Cardiac muscle cell (in vitro differentiated cells and primary cell): Measurements from ENCODE around the gene LYST. TPM values are rescaled to one million over a fixed set of nuclear protein-coding genes. Genes with fewer than 3 reads are reported as not detected.

Experiments
- DNase-seq, 2 donors: peaks; one replicate each; pipeline versions ENCODE4 v3.0.0 to v3.0.0-alpha.2; 2010 to 2017; ENCODE audit warnings: low read depth in 1 of 2, low spot score in 1 of 2
- H3K27ac ChIP-seq: fragments of 200-600 bp; sonication (generic); 2 replicates; pipeline ENCODE4 v1.5.1; 2016
- H3K27me3 ChIP-seq: fragments of 200-600 bp; sonication (generic); 2 replicates; pipeline ENCODE4 v1.6.0; 2016; ENCODE audit warnings: control low read depth
- H3K36me3 ChIP-seq: fragments of 200-600 bp; sonication (generic); 2 replicates; pipeline ENCODE4 v1.5.1; 2016; ENCODE audit warnings: control low read depth
- H3K4me1 ChIP-seq: fragments of 200-600 bp; sonication (generic); 2 replicates; pipeline ENCODE4 v1.8.1; 2017; ENCODE audit warnings: low read depth, mild to moderate bottlenecking, mixed run types
- H3K4me3 ChIP-seq: fragments of 200-600 bp; sonication (generic); 2 replicates; pipeline ENCODE4 v1.5.1; 2016; ENCODE audit warnings: mild to moderate bottlenecking
- H3K9me3 ChIP-seq: fragments of 200-600 bp; sonication (generic); 2 replicates; pipeline ENCODE4 v1.5.1; 2017; ENCODE audit warnings: low read depth, mild to moderate bottlenecking, control low read depth
- CTCF ChIP-seq: IDR thresholded peaks from 2 replicates; pipeline ENCODE4 v1.5.1; 2012; ENCODE audit warnings: low read depth, mild to moderate bottlenecking, low read length
- polyA plus RNA-seq: library from polyadenylated mRNA; unstranded; fragments of >200 nt; fragmentation: Nextera tagmentation; extraction: Ambion mirVana; gene quantifications from 2 replicates; pipeline ENCODE4 v1.2.1, GENCODE V29; 2016
- total RNA-seq: library from RNA; depleted of rRNA; stranded (reverse); fragments of >200 nt; gene quantifications from 2 replicates; pipeline ENCODE4 v1.2.3, GENCODE V29; 2016

The LYST gene
- total and polyA plus RNA-seq, 2 experiments from 2014 or later = 4.5 to 5.2 TPM

- no peak for DNase-seq
- H3K9me3 ChIP-seq = no peaks in the 10 kb centered on the region
- H3K27me3 ChIP-seq = peaks cover 33% of the 10 kb centered on the region
- TF ChIP-seq CTCF = no peak
- no peaks in the 10 kb centered on the region for H3K36me3 ChIP-seq
- H3K27ac ChIP-seq = no peak overlapping the region
- no peaks in the 10 kb centered on the region for H3K4me1 ChIP-seq
- no peak overlapping the region for H3K4me3 ChIP-seq
Observed at GRCh38 chr1:235874261-235874660, 7.6 kb upstream of the LYST start.

GRCh38 chr1:235873571-235873970 is 6.9 kb upstream of the LYST start:
- TF ChIP-seq CTCF = no peak
- DNase-seq = no peak
- no peaks in the 10 kb centered on the region for H3K4me1 ChIP-seq
- peaks cover 33% of the 10 kb centered on the region for H3K27me3 ChIP-seq
- H3K9me3 ChIP-seq = no peaks in the 10 kb centered on the region
- no peak overlapping the region for H3K4me3 ChIP-seq
- no peaks in the 10 kb centered on the region for H3K36me3 ChIP-seq
- H3K27ac ChIP-seq = no peak overlapping the region

- peaks cover 33% of the 10 kb centered on the region for H3K27me3 ChIP-seq
- H3K9me3 ChIP-seq = no peaks in the 10 kb centered on the region
- DNase-seq = no peak
- no peaks in the 10 kb centered on the region for H3K36me3 ChIP-seq
- H3K4me1 ChIP-seq = no peaks in the 10 kb centered on the region
- no peak for TF ChIP-seq CTCF
- H3K27ac ChIP-seq = no peak overlapping the region
- H3K4me3 ChIP-seq = no peak overlapping the region
Observed at GRCh38 chr1:235873045-235873444, 6.3 kb upstream of the LYST start.

- Histone ChIP-seq H3K4me3 (no peak overlapping the region), H3K27ac (no peak overlapping the region), H3K36me3 (no peaks in the 10 kb centered on the region), H3K4me1 (no peaks in the 10 kb centered on the region), H3K27me3 (peaks cover 33% of the 10 kb centered on the region), H3K9me3 (no peaks in the 10 kb centered on the region)
- TF ChIP-seq CTCF = no peak
- DNase-seq = no peak
Observed at GRCh38 chr1:235872270-235872669, 5.6 kb upstream of the LYST start.

- no peak for DNase-seq
- TF ChIP-seq CTCF = no peak
- peak overlapping the region; percentile 79 for H3K27ac ChIP-seq
- H3K4me1 ChIP-seq = no peaks in the 10 kb centered on the region
- H3K4me3 ChIP-seq = no peak overlapping the region
- H3K9me3 ChIP-seq = no peaks in the 10 kb centered on the region
- H3K27me3 ChIP-seq = peaks cover 12% of the 10 kb centered on the region
- no peaks in the 10 kb centered on the region for H3K36me3 ChIP-seq
Observed at GRCh38 chr1:235867903-235868469, 1.3 kb upstream of the LYST start.
